Measurements from ENCODE around the gene KRTAP10-10. TPM values are rescaled to one million over a fixed set of nuclear protein-coding genes. Genes with fewer than 3 reads are reported as not detected.

KRTAP10-10 gene
- total and polyA plus RNA-seq, 7 donors: not detected

DNA sequence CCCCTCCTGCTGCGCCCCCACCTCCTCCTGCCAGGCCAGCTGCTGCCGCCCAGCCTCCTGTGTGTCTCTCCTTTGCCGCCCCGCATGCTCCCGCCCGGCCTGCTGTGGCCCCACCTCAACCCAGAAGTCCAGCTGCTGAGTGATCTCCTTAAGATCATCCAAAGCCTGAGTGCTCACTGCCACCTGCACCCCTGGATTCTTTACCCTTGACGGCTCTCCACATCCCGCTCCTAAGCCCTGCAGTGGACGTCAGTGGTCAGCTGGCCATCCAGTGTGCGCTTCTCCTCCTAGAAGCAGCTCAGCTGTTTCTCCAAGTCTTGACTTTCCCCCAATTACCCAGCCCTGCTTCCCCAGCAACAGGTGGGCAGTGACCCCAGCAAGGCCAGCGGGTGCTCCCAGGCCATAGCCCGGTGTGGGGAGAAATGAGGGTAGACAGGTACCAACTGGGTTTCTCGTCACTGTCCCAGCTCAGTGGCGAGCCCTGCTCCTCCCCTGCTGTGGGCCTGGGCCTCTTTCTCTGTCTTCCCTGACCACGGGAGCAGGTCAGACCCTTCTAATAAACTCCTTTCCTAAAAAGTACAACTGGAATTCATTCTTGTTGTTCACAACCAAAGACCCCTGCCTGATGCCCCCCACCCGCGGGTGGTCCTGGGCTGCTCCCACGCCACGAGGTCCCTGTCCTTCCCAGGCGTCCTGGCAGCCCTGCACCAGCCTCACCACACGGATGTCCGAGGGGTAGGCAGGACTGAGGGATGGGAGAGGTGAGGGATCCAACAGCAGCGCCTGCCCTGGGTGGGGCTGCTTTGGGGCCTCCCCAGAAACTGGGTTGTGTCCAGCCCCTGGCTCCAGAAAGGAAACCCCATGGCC is 35.3 kb upstream of the KRTAP10-10 start:
- no peaks in the 10 kb centered on the region for H3K9me3 ChIP-seq
- 42 to 46% (median 44%) methylated on average over 23 of the region's 23 CpGs for WGBS, 3 donors
- no peaks in the 10 kb centered on the region for H3K36me3 ChIP-seq (ENCODE audit: insufficient read depth in 1 of 2, low read depth in 1 of 2)
- no peak for DNase-seq
- H3K27ac ChIP-seq: no peak overlapping the region
- H3K4me1 ChIP-seq: no peaks in the 10 kb centered on the region
- peaks cover 0 to 72% (median 10%) of the 10 kb centered on the region in 3 donors for H3K27me3 ChIP-seq (ENCODE audit: insufficient read depth in 3 of 3, low read length in 2 of 3)
- TF ChIP-seq, protein P1, sequence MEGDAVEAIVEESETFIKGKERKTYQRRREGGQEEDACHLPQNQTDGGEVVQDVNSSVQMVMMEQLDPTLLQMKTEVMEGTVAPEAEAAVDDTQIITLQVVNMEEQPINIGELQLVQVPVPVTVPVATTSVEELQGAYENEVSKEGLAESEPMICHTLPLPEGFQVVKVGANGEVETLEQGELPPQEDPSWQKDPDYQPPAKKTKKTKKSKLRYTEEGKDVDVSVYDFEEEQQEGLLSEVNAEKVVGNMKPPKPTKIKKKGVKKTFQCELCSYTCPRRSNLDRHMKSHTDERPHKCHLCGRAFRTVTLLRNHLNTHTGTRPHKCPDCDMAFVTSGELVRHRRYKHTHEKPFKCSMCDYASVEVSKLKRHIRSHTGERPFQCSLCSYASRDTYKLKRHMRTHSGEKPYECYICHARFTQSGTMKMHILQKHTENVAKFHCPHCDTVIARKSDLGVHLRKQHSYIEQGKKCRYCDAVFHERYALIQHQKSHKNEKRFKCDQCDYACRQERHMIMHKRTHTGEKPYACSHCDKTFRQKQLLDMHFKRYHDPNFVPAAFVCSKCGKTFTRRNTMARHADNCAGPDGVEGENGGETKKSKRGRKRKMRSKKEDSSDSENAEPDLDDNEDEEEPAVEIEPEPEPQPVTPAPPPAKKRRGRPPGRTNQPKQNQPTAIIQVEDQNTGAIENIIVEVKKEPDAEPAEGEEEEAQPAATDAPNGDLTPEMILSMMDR (IDR thresholded peaks at IDR 0.05): no peak
- no peak overlapping the region for H3K4me3 ChIP-seq
- intact Hi-C loops (cut with DNase I): no loop called here
- ATAC-seq: no peak

DNA sequence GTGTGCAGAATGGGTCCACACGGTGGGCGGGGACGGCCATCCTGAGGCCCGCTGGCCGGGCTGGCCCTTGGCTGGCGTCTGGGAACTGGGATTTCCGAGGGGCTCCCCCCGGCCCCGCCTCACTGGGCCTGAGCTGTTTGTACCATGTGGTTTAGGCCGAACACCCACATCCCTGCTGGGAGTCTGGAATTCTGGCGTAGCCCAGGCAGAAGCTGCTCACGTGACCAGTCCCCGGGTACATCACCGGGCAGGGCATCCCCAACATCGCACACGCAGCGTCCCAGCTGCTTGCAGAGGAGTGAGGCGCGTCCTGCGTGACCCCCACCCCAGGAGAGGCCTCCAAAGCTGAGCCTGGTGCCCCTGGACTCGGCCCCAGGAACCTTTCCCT is 34.7 kb upstream of the KRTAP10-10 start:
- Histone ChIP-seq H3K27ac (no peak overlapping the region), H3K36me3 (ENCODE audit: insufficient read depth in 1 of 2, low read depth in 1 of 2) (no peaks in the 10 kb centered on the region), H3K27me3 (ENCODE audit: insufficient read depth in 3 of 3, low read length in 2 of 3) (peaks cover 0 to 66% (median 10%) of the 10 kb centered on the region in 3 donors), H3K4me3 (no peak overlapping the region), H3K9me3 (no peaks in the 10 kb centered on the region), H3K4me1 (no peaks in the 10 kb centered on the region)
- TF ChIP-seq, protein P1 (IDR thresholded peaks at IDR 0.05): no peak
- DNase-seq: no peak
- intact Hi-C loops (cut with DNase I): no loop called here
- ATAC-seq: no peak
- 41 to 52% (median 42%) methylated on average over 20 to 21 of the region's 21 CpGs for WGBS, 3 donors

DNA sequence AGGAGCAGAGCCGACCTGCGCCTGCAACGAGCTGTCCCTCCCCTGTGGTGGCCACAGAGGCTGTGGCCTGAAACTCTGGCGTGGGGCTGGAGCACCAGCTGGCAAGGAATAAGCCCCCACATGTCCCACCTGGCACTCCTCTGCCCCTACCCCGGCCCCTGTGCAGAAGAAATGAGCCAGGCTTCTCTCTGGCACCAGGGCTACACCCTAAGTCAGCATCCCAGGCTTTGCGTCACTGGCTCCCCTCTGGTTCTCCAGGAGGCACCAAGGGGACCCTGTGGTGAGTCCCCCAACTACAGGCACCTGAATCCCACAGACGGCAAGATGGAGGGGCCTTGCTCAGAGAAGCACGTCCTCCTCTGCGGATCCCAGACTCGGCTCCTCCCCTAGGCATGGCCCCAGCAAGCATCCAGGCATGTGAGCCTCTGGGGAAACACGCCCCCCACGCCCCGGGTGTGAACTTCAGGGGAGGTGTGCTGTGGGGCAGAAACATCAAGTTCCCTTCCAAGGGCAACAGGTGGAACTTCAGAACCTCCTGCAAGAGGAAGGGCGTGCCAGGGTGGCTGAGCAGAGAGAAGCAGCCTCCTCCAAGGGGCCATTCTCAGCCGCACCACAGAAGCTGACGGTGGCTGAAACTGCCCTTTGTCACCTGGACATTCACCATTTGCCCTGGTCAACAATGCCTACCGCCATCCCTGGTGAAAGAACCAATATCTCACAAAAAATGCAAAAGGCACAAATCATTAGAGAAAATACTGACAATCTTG is 33.9 kb upstream of the KRTAP10-10 start:
- DNase-seq (no peak), ATAC-seq (no peak)
- no peaks in the 10 kb centered on the region for H3K4me1 ChIP-seq
- no peak overlapping the region for H3K4me3 ChIP-seq
- TF ChIP-seq, protein P1 (IDR thresholded peaks at IDR 0.05): no peak
- no peaks in the 10 kb centered on the region for H3K36me3 ChIP-seq (ENCODE audit: insufficient read depth in 1 of 2, low read depth in 1 of 2)
- peaks cover 0 to 57% (median 10%) of the 10 kb centered on the region in 3 donors for H3K27me3 ChIP-seq (ENCODE audit: insufficient read depth in 3 of 3, low read length in 2 of 3)
- 43 to 56% (median 46%) methylated on average over 17 of the region's 17 CpGs for WGBS, 3 donors
- no peaks in the 10 kb centered on the region for H3K9me3 ChIP-seq
- H3K27ac ChIP-seq: no peak overlapping the region
- intact Hi-C loops (cut with DNase I): no loop called here

DNA sequence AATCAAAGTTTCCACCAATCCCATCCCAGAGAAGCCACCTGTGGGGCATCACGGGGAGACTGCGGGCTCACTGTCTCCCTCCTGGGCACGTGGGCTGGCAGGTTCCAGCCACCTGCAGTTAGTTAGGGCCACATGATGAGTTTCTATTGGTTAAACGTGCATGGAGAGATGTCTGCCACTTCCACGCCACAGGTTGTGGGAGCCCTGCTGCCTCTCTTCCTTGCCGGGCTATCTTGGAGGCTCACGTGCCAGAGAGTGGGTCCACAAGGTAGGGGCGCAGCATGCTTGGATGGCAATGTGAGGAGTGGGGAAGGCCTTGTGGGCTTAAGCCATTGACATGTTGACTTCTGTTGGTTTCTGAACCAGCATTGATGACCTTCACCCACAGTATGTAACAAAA is 33.2 kb upstream of the KRTAP10-10 start:
- no peaks in the 10 kb centered on the region for H3K36me3 ChIP-seq (ENCODE audit: insufficient read depth in 1 of 2, low read depth in 1 of 2)
- ATAC-seq: no peak
- no peak for DNase-seq
- no peak overlapping the region for H3K4me3 ChIP-seq
- H3K9me3 ChIP-seq: peaks cover 1% of the 10 kb centered on the region
- TF ChIP-seq, protein P1 (IDR thresholded peaks at IDR 0.05): no peak
- peaks cover 0 to 51% (median 10%) of the 10 kb centered on the region in 3 donors for H3K27me3 ChIP-seq (ENCODE audit: insufficient read depth in 3 of 3, low read length in 2 of 3)
- no peak overlapping the region for H3K27ac ChIP-seq
- 80 to 83% (median 83%) methylated on average over 8 of the region's 8 CpGs for WGBS, 3 donors
- no peaks in the 10 kb centered on the region for H3K4me1 ChIP-seq
- intact Hi-C loops (cut with DNase I): no loop called here
